GM12892 (cell line): Measurements from ENCODE around the gene ADGRB3.

Experiments used
- DNase-seq: peaks from one replicate; pipeline ENCODE4 v3.0.0; 2011; ENCODE audit not compliant: insufficient read length
- FAIRE-seq: peaks from 2 replicates; lab custom pipeline; 2011; peaks lifted over from hg19 to GRCh38; lab: Jason Lieb, UNC
- POLR2A ChIP-seq: IDR thresholded peaks from 2 replicates; pipeline ENCODE4 v1.6.1; 2011; ENCODE audit warnings: low read depth, low read length, control low read depth
- POLR2AphosphoS5 ChIP-seq: IDR thresholded peaks from 2 replicates; pipeline ENCODE4 v1.6.1; 2011; ENCODE audit warnings: low read depth, low read length, control low read depth
- TAF1 ChIP-seq: IDR thresholded peaks from 2 replicates; pipeline ENCODE4 v1.6.1; 2011; ENCODE audit warnings: low read depth, mild to moderate bottlenecking, control low read depth, low read length, borderline replicate concordance

The ADGRB3 gene

GRCh38 chr6:69339163-69339550 lies 704.1 kb downstream of the ADGRB3 start:
- DNase-seq (no peak), FAIRE-seq (no peak)
- TF ChIP-seq POLR2A (no peak), TAF1 (no peak), POLR2AphosphoS5 (no peak)

GRCh38 chr6:69340196-69340595 lies 705.1 kb downstream of the ADGRB3 start:
- no peak for TF ChIP-seq POLR2AphosphoS5
- no peak for TF ChIP-seq TAF1
- TF ChIP-seq POLR2A: no peak
- DNase-seq (no peak), FAIRE-seq (no peak)

GRCh38 chr6:69343851-69344250 lies 708.8 kb downstream of the ADGRB3 start:
- TF ChIP-seq POLR2A: no peak
- no peak for TF ChIP-seq POLR2AphosphoS5
- no peak for TF ChIP-seq TAF1
- FAIRE-seq: no peak

DNA sequence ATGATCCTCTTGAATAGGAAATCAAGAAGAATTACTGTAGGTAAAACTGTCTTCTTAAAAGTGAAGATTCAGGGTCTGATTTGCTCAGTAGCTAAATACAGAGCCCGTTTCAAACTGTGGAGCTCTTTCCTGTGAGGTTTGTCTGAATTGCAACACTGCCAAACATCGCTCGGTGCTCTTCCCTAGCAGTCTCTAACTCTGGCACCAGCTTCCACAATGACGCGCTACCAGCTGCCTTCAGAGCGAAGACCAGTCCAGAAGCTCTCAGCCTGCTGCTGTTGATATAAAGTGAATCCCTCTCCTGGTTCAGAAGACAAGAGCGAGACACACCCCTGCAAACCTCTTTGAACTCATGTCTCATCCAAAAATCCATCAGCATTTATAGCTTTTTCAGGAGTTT lies 714.7 kb downstream of the ADGRB3 start:
- TF ChIP-seq POLR2A (no peak), POLR2AphosphoS5 (no peak), TAF1 (no peak)
- no peak for DNase-seq
- FAIRE-seq: no peak

More at GRCh38 chr6:69343851-69344250, 708.8 kb downstream of the ADGRB3 start:
- DNase-seq: no peak

GRCh38 chr6:69362209-69362608 lies 727.1 kb downstream of the ADGRB3 start:
- DNase-seq (no peak), FAIRE-seq (no peak)
- TF ChIP-seq POLR2AphosphoS5 (no peak), TAF1 (no peak), POLR2A (no peak)

- FAIRE-seq (no peak), DNase-seq (no peak)
- no peak for TF ChIP-seq POLR2AphosphoS5
- TF ChIP-seq POLR2A: no peak
- TF ChIP-seq TAF1: no peak
These were observed 731.7 kb downstream of the ADGRB3 start for GRCh38 chr6:69366831-69367230.

GRCh38 chr6:69368613-69369012 lies 733.5 kb downstream of the ADGRB3 start:
- no peak for DNase-seq
- TF ChIP-seq POLR2A: no peak
- no peak for TF ChIP-seq POLR2AphosphoS5
- no peak for TF ChIP-seq TAF1
- no peak for FAIRE-seq

DNA sequence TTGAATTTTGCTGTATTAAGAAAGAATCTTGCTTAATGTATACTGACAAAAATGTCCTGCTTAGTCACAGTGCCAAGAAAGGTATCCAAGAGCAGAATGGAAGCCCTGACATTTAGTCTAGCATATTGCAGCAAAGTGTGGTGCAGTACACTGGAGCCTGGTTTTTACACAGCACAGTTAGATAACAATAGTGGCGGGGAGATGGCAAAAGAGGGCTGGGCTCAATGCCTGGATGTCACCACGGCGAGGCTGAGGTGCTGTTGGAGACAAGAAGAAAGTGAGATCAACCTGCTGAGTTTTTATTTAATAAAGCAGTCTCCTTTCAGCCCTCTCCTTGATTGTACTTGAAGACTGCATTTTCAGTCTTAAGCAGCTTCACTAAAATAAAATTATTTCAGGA lies 735.7 kb downstream of the ADGRB3 start:
- no peak for FAIRE-seq
- no peak for DNase-seq
- TF ChIP-seq POLR2A: no peak

DNA sequence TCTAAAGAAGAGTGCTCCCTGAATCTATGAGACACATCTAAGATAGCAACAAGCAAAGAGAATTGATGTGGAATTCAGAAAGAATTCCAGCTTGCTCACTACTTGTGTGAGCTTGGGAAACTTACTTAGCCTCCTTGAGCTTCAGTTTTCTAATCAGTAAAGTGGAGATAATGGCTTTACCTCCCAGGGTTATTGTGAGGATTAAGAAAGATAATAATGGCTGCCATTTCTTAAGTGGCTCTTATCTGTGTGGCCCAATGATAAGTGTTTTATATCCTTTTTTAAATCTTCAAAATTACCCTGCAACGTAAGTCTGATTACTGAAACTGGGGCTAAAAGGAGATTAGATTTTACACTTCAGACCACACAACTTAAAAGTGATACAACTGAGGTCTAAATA lies 743.2 kb downstream of the ADGRB3 start:
- no peak for FAIRE-seq
- TF ChIP-seq POLR2A: no peak
- no peak for TF ChIP-seq TAF1
- TF ChIP-seq POLR2AphosphoS5: no peak
- no peak for DNase-seq

DNA sequence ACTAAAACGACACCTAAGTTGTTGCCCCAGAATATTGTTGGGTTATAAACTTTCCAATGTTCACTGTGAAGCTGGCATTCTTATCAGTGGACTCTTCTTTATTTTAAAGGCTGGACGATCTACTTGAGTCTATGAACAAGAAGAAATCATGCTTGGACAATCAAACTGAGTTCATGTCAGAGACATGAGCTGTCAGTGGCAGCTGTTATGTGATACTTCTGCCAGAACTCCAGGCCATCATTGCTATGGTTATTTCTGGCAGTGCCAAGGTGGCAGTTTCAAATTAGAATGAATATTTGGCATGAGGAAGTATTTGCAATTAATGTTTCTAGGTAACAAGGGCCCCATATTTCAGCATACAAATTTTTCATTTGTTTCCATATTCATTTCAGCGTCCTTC lies 744.4 kb downstream of the ADGRB3 start:
- DNase-seq (no peak), FAIRE-seq (no peak)
- TF ChIP-seq TAF1: no peak
- TF ChIP-seq POLR2AphosphoS5: no peak
- no peak for TF ChIP-seq POLR2A

- FAIRE-seq (no peak), DNase-seq (no peak)
- TF ChIP-seq POLR2A: no peak
- no peak for TF ChIP-seq TAF1
- no peak for TF ChIP-seq POLR2AphosphoS5
These were observed 748.5 kb downstream of the ADGRB3 start for GRCh38 chr6:69383627-69384026.

- no peak for TF ChIP-seq TAF1
- TF ChIP-seq POLR2AphosphoS5: no peak
- no peak for TF ChIP-seq POLR2A
- no peak for DNase-seq
- no peak for FAIRE-seq
These were observed 751.3 kb downstream of the ADGRB3 start for GRCh38 chr6:69386426-69386825.

- FAIRE-seq: no peak
These were observed 755.0 kb downstream of the ADGRB3 start for GRCh38 chr6:69390125-69390524.

DNA sequence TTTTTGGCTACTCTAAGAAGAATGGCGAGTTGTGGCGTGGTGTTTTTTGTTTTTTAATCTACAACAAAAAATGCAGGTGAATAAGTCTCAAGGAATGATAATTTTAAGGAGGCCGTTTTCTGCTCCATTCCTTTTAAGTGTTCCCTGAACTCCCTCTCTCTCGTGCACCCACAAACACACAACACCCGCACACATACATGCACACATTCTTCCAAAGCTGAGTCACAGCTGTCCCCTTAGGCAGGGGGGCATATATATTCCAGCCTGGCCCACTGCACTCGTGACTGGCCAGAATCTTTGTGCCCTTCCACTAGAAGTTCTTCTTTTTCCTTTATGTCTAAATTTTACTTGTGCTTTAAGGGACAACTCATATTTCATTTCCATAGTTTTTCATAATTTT lies 756.0 kb downstream of the ADGRB3 start:
- DNase-seq (no peak), FAIRE-seq (no peak)
- no peak for TF ChIP-seq TAF1
- no peak for TF ChIP-seq POLR2AphosphoS5
- no peak for TF ChIP-seq POLR2A

More at GRCh38 chr6:69390125-69390524, 755.0 kb downstream of the ADGRB3 start:
- TF ChIP-seq POLR2AphosphoS5: no peak
- no peak for TF ChIP-seq POLR2A
- TF ChIP-seq TAF1: no peak
- no peak for DNase-seq

DNA sequence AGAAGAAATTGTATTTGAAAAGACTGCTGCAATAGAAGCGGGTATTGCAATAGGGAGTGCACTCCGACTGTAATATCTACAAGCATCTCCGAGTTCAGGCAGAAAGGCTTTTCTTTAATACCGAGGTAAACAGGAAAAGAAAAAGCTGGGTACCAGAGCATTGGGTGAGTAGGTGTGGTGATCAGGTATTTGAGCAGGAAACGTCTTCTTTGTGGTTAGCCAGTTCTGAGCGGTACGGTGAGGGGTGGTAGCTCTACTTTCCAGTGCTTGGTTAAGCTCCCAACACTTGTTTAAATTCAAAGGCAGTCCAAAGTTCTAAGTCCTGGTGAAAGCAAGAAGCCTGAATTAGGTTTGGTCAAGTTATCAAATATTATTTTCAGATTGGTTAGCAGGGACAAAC lies 757.7 kb downstream of the ADGRB3 start:
- DNase-seq (no peak), FAIRE-seq (no peak)
- TF ChIP-seq POLR2A (no peak), TAF1 (no peak), POLR2AphosphoS5 (no peak)
